Effector CD8-positive, alpha-beta T cell (primary cell): ENCODE measurements around the gene GJA4.

Experiments
- DNase-seq: peaks from one replicate; lab custom pipeline; 2025; lab: John Stamatoyannopoulos, UW

Gene GJA4

GRCh38 chr1:34839526-34840305 lies 46.9 kb downstream of the GJA4 start:
- no peak for DNase-seq

GRCh38 chr1:34840426-34840825 lies 47.6 kb downstream of the GJA4 start:
- no peak for DNase-seq

GRCh38 chr1:34842073-34842472 lies 49.3 kb downstream of the GJA4 start:
- no peak for DNase-seq

- DNase-seq: no peak
Observed at GRCh38 chr1:34842952-34843371, 50.2 kb downstream of the GJA4 start.

GRCh38 chr1:34843392-34844251 lies 50.8 kb downstream of the GJA4 start:
- DNase-seq: no peak

- no peak for DNase-seq
Observed at GRCh38 chr1:34844252-34844634, 51.4 kb downstream of the GJA4 start.
